Upper lobe of right lung (tissue), 1 donor: Measurements from ENCODE around the gene TMEM163. TPM values are rescaled to one million over a fixed set of nuclear protein-coding genes. Genes with fewer than 3 reads are reported as not detected.

Source experiments
- ATAC-seq: fragments of 200-7000 bp; cut with Tn5 transposase; one replicate; pipeline ENCODE4 v1.9.1; 2020; ENCODE audit warnings: mild to moderate bottlenecking, moderate library complexity
- DNase-seq: peaks from one replicate; pipeline ENCODE4 v3.0.0-alpha.2; 2020
- H3K27ac ChIP-seq: fragments of 200-600 bp; one replicate; pipeline ENCODE4 v1.8.0; 2022
- H3K27me3 ChIP-seq: fragments of 200-600 bp; one replicate; pipeline ENCODE4 v1.8.0; 2022; ENCODE audit warnings: mild to moderate bottlenecking
- H3K36me3 ChIP-seq: fragments of 200-600 bp; one replicate; pipeline ENCODE4 v1.8.0; 2022
- H3K4me1 ChIP-seq: fragments of 200-600 bp; one replicate; pipeline ENCODE4 v1.8.0; 2022
- H3K4me3 ChIP-seq: fragments of 200-600 bp; one replicate; pipeline ENCODE4 v1.8.0; 2022; ENCODE audit warnings: mild to moderate bottlenecking
- H3K9me3 ChIP-seq: fragments of 200-600 bp; one replicate; pipeline ENCODE4 v1.8.0; 2022
- CTCF ChIP-seq: fragments of 200-600 bp; IDR thresholded peaks from one replicate; pipeline ENCODE4 v1.8.0; 2022; ENCODE audit warnings: antibody characterized with exemption
- intact Hi-C: fragments of 100-400 bp; cut with DNase I; formaldehyde crosslinking; loops from one replicate; pipeline ENCODE4 v1.11.0; 2022
- total RNA-seq: library from RNA; stranded (reverse); fragmentation: NEBNext Ultra II Directional; extraction: Animal tissue kit (Norgen Biotek cat#: 25700); gene quantifications from one replicate; pipeline ENCODE4 v1.2.1, GENCODE V29; 2021
- donor health status: DM: no; HTN: yes; CAD: no; lungs with severe emphysema.

TMEM163 gene
- total RNA-seq, 1 donor from 2014 or later = 34.6 TPM

- ATAC-seq (peak; percentile 90), DNase-seq (no peak)
- no peak for TF ChIP-seq CTCF
- H3K27ac ChIP-seq = no peak overlapping the region
- no peaks in the 10 kb centered on the region for H3K27me3 ChIP-seq
- intact Hi-C loops = no loop called here
- no peak overlapping the region for H3K4me3 ChIP-seq
- H3K4me1 ChIP-seq = peaks cover 7% of the 10 kb centered on the region
- no peaks in the 10 kb centered on the region for H3K9me3 ChIP-seq
- H3K36me3 ChIP-seq = no peaks in the 10 kb centered on the region
Observed at GRCh38 chr2:134739879-134740301, 21.1 kb upstream of the TMEM163 start.

- H3K36me3 ChIP-seq = no peaks in the 10 kb centered on the region
- H3K4me3 ChIP-seq = no peak overlapping the region
- DNase-seq = no peak
- H3K4me1 ChIP-seq = peaks cover 7% of the 10 kb centered on the region
- intact Hi-C loops = no loop called here
- no peak for TF ChIP-seq CTCF
- no peak overlapping the region for H3K27ac ChIP-seq
- H3K9me3 ChIP-seq = no peaks in the 10 kb centered on the region
- no peaks in the 10 kb centered on the region for H3K27me3 ChIP-seq
- ATAC-seq = no peak
Observed at GRCh38 chr2:134739236-134739878, 20.6 kb upstream of the TMEM163 start.

- no peaks in the 10 kb centered on the region for H3K27me3 ChIP-seq
- H3K4me1 ChIP-seq = peaks cover 7% of the 10 kb centered on the region
- H3K36me3 ChIP-seq = no peaks in the 10 kb centered on the region
- peak; percentile 34 for ATAC-seq
- H3K4me3 ChIP-seq = no peak overlapping the region
- intact Hi-C loops = no loop called here
- no peak for TF ChIP-seq CTCF
- no peak overlapping the region for H3K27ac ChIP-seq
- no peaks in the 10 kb centered on the region for H3K9me3 ChIP-seq
- DNase-seq = no peak
Observed at GRCh38 chr2:134738141-134738870, 19.5 kb upstream of the TMEM163 start.

- Histone ChIP-seq H3K27me3 (no peaks in the 10 kb centered on the region), H3K9me3 (no peaks in the 10 kb centered on the region), H3K36me3 (no peaks in the 10 kb centered on the region), H3K4me3 (no peak overlapping the region), H3K4me1 (peaks cover 7% of the 10 kb centered on the region), H3K27ac (no peak overlapping the region)
- TF ChIP-seq CTCF = no peak
- intact Hi-C loops = no loop called here
- ATAC-seq = no peak
- DNase-seq = no peak
Observed at GRCh38 chr2:134737671-134738070, 18.9 kb upstream of the TMEM163 start.

- intact Hi-C loops = no loop called here
- H3K27ac ChIP-seq = no peak overlapping the region
- H3K27me3 ChIP-seq = no peaks in the 10 kb centered on the region
- DNase-seq (no peak), ATAC-seq (no peak)
- no peak overlapping the region for H3K4me3 ChIP-seq
- H3K4me1 ChIP-seq = peaks cover 7% of the 10 kb centered on the region
- H3K36me3 ChIP-seq = no peaks in the 10 kb centered on the region
- H3K9me3 ChIP-seq = no peaks in the 10 kb centered on the region
- TF ChIP-seq CTCF = no peak
Observed at GRCh38 chr2:134736167-134736880, 17.5 kb upstream of the TMEM163 start.
